ENCODE data around the gene ESRRB. TPM values are rescaled to one million over a fixed set of nuclear protein-coding genes. Genes with fewer than 3 reads are reported as not detected.

The ESRRB gene
- total RNA-seq, 1 experiment from 2014 or later: 1.6 TPM

GRCh38 chr14:76432827-76433752 is 57.2 kb downstream of the ESRRB start:
- peak; percentile 60 for ATAC-seq
- Mint-ChIP-seq H3K4me1 (peaks cover 9% of the 10 kb centered on the region), H3K9me3 (no peaks in the 10 kb centered on the region), H3K36me3 (no peaks in the 10 kb centered on the region), H3K27ac (peak overlapping the region; percentile 21; the same call in 1 of the 2 replicates), H3K27me3 (ENCODE audit: low read depth) (no peaks in the 10 kb centered on the region), H3K4me3 (no peak overlapping the region)
- ChIA-PET CTCF (interaction anchor here (0.5 to 1.1 kb wide), 2 partner anchors 28 to 136 kb away, joined by 3 read pairs; no protein-coding TSS in a partner anchor), POLR2A (no interaction called here)
- no peak for DNase-seq (ENCODE audit: low spot score)
- TF ChIP-seq ZSCAN18 (CRISPR knock-in tag; IDR thresholded peaks at IDR 0.05) (no peak), HMGA2 (CRISPR knock-in tag; IDR thresholded peaks at IDR 0.05) (no peak), ETV6 (CRISPR knock-in tag; IDR thresholded peaks at IDR 0.05) (no peak), MLX (CRISPR knock-in tag; IDR thresholded peaks at IDR 0.05) (no peak), NR1H2 (CRISPR knock-in tag; IDR thresholded peaks at IDR 0.05) (no peak), MYBL2 (CRISPR knock-in tag; IDR thresholded peaks at IDR 0.05) (no peak), ZBTB43 (CRISPR knock-in tag; IDR thresholded peaks at IDR 0.05) (no peak), ATF6 (CRISPR knock-in tag; IDR thresholded peaks at IDR 0.05) (no peak), USF2 (CRISPR knock-in tag; IDR thresholded peaks at IDR 0.05) (no peak), CREM (CRISPR knock-in tag; IDR thresholded peaks at IDR 0.05) (no peak), FOXP1 (CRISPR knock-in tag; IDR thresholded peaks at IDR 0.05; ENCODE audit: borderline replicate concordance) (no peak), ZNF138 (CRISPR knock-in tag; conservative IDR thresholded peaks at IDR 0.05) (no peak), NFYB (CRISPR knock-in tag; conservative IDR thresholded peaks at IDR 0.05; ENCODE audit: low read depth) (no peak)

- Mint-ChIP-seq H3K36me3 (no peaks in the 10 kb centered on the region), H3K9me3 (no peaks in the 10 kb centered on the region), H3K27me3 (ENCODE audit: low read depth) (no peaks in the 10 kb centered on the region), H3K27ac (no peak overlapping the region), H3K4me1 (peaks cover 9% of the 10 kb centered on the region), H3K4me3 (no peak overlapping the region)
- DNase-seq (ENCODE audit: low spot score) (no peak), ATAC-seq (no peak)
- POLR2A ChIA-PET: no interaction called here
- CTCF ChIA-PET: interaction anchor here (0.9 kb wide), 2 partner anchors 46 to 47 kb away, joined by 3 to 4 read pairs; no protein-coding TSS in a partner anchor
- TF ChIP-seq NR1H2 (CRISPR knock-in tag; IDR thresholded peaks at IDR 0.05) (no peak), FOXP4 (CRISPR knock-in tag; IDR thresholded peaks at IDR 0.05) (no peak), TP53 (CRISPR knock-in tag; IDR thresholded peaks at IDR 0.05) (no peak), KAT7 (CRISPR knock-in tag; IDR thresholded peaks at IDR 0.05; ENCODE audit: borderline replicate concordance) (no peak), STAT6 (CRISPR knock-in tag; conservative IDR thresholded peaks at IDR 0.05; ENCODE audit: low read depth) (no peak), MXD4 (CRISPR knock-in tag; IDR thresholded peaks at IDR 0.05; ENCODE audit: borderline replicate concordance) (no peak), ZSCAN18 (CRISPR knock-in tag; IDR thresholded peaks at IDR 0.05) (no peak), CDX4 (CRISPR knock-in tag; IDR thresholded peaks at IDR 0.05; ENCODE audit: borderline replicate concordance) (no peak), CREM (CRISPR knock-in tag; IDR thresholded peaks at IDR 0.05) (no peak)
Observed at GRCh38 chr14:76434220-76434619, 58.3 kb downstream of the ESRRB start.

Measured in WTC11 (cell line).